HFFc6 (cell line): ENCODE data around the gene C21orf58. TPM values are rescaled to one million over a fixed set of nuclear protein-coding genes. Genes with fewer than 3 reads are reported as not detected.
"Not testable (repeated sequence)": the region's sequence is repeated elsewhere in the genome, so short reads cannot be mapped to it uniquely, and the experiment has no call there.

ENCODE experiments used
- DNase-seq: peaks from one replicate; pipeline ENCODE4 v3.0.0-alpha.2; 2018
- H3K27ac Mint-ChIP-seq: 2 replicates; pipeline ENCODE4 v1.8.0; 2020; ENCODE audit warnings: mild to moderate bottlenecking, mixed read lengths
- H3K27me3 Mint-ChIP-seq: 2 replicates; pipeline ENCODE4 v1.8.0; 2021; ENCODE audit warnings: mild to moderate bottlenecking, moderate library complexity, mixed read lengths; ENCODE audit not compliant: insufficient read depth
- H3K36me3 Mint-ChIP-seq: 2 replicates; pipeline ENCODE4 v1.8.0; 2021; ENCODE audit warnings: low read depth, mixed read lengths
- H3K4me1 Mint-ChIP-seq: 2 replicates; pipeline ENCODE4 v1.8.0; 2020; ENCODE audit warnings: low read depth, mixed read lengths
- H3K4me3 Mint-ChIP-seq: 2 replicates; pipeline ENCODE4 v1.8.0; 2020; ENCODE audit warnings: mild to moderate bottlenecking, moderate library complexity, mixed read lengths
- H3K9me3 Mint-ChIP-seq: 2 replicates; pipeline ENCODE4 v1.8.0; 2020; ENCODE audit warnings: mild to moderate bottlenecking, mixed read lengths
- CTCF ChIP-seq: fragments of 200-600 bp; sonication (generic); IDR thresholded peaks from 2 replicates; pipeline ENCODE4 v1.5.0; 2021; ENCODE audit warnings: antibody characterized with exemption, mild to moderate bottlenecking
- total RNA-seq, 6 experiments: library from RNA; stranded (reverse); fragmentation: NEBNext Ultra II Directional; extraction: Animal tissue kit (Norgen Biotek cat#: 25700); gene quantifications; 2 replicates in 1 of 6; 3 replicates in 5 of 6; pipeline ENCODE4 v1.2.3, GENCODE V29; 2021

The C21orf58 gene
- total RNA-seq, 6 experiments from 2014 or later = 5.2 to 7.7 (median 7.1) TPM

- H3K4me3 Mint-ChIP-seq, DNase-seq, H3K27me3 Mint-ChIP-seq, H3K9me3 Mint-ChIP-seq, H3K4me1 Mint-ChIP-seq, H3K27ac Mint-ChIP-seq: not testable (repeated sequence)
- peak; percentile 8; the same call in 1 of the 2 replicates for TF ChIP-seq CTCF
- peaks cover 11% of the 10 kb centered on the region; the same call in 1 of the 2 replicates for H3K36me3 Mint-ChIP-seq
These were observed 13.4 kb downstream of the C21orf58 start for GRCh38 chr21:46310260-46310659.

- H3K4me3 Mint-ChIP-seq = no peak overlapping the region
- peaks cover 9% of the 10 kb centered on the region for H3K4me1 Mint-ChIP-seq
These were observed 15.2 kb downstream of the C21orf58 start for GRCh38 chr21:46308431-46308830.

GRCh38 chr21:46307625-46308024 is 16.0 kb downstream of the C21orf58 start:
- Mint-ChIP-seq H3K9me3 (no peaks in the 10 kb centered on the region), H3K4me3 (no peak overlapping the region), H3K27ac (peak overlapping the region; percentile 4), H3K4me1 (peaks cover 9% of the 10 kb centered on the region), H3K36me3 (peaks cover 16% of the 10 kb centered on the region), H3K27me3 (no peaks in the 10 kb centered on the region; the same call in 1 of the 2 replicates)
- peak; percentile 81 for DNase-seq
- TF ChIP-seq CTCF = no peak

More at GRCh38 chr21:46308431-46308830, 15.2 kb downstream of the C21orf58 start:
- H3K9me3 Mint-ChIP-seq = no peaks in the 10 kb centered on the region
- peaks cover 19% of the 10 kb centered on the region for H3K36me3 Mint-ChIP-seq
- no peaks in the 10 kb centered on the region; the same call in 1 of the 2 replicates for H3K27me3 Mint-ChIP-seq
- H3K27ac Mint-ChIP-seq = no peak overlapping the region
- no peak for DNase-seq
- no peak for TF ChIP-seq CTCF

GRCh38 chr21:46304955-46305354 is 18.7 kb downstream of the C21orf58 start:
- H3K36me3 Mint-ChIP-seq = peaks cover 9% of the 10 kb centered on the region
- no peak overlapping the region; the same call in 1 of the 2 replicates for H3K27ac Mint-ChIP-seq
- H3K4me1 Mint-ChIP-seq = peaks cover 9% of the 10 kb centered on the region
- no peaks in the 10 kb centered on the region; the same call in 1 of the 2 replicates for H3K27me3 Mint-ChIP-seq
- TF ChIP-seq CTCF = no peak
- DNase-seq = no peak
- no peaks in the 10 kb centered on the region for H3K9me3 Mint-ChIP-seq
- H3K4me3 Mint-ChIP-seq = no peak overlapping the region

GRCh38 chr21:46304437-46304836 is 19.2 kb downstream of the C21orf58 start:
- no peak overlapping the region; the same call in 1 of the 2 replicates for H3K27ac Mint-ChIP-seq
- DNase-seq = no peak
- no peaks in the 10 kb centered on the region; the same call in 1 of the 2 replicates for H3K27me3 Mint-ChIP-seq
- no peak for TF ChIP-seq CTCF
- H3K9me3 Mint-ChIP-seq = no peaks in the 10 kb centered on the region
- H3K36me3 Mint-ChIP-seq = peaks cover 10% of the 10 kb centered on the region
- H3K4me1 Mint-ChIP-seq = peaks cover 9% of the 10 kb centered on the region
- H3K4me3 Mint-ChIP-seq = no peak overlapping the region
